Measurements from ENCODE around the gene RPP25L. TPM values are rescaled to one million over a fixed set of nuclear protein-coding genes. Genes with fewer than 3 reads are reported as not detected.
A peak's percentile ranks its signal among the peaks of the same experiment; 100 is the strongest.

Gene RPP25L
- total RNA-seq, 1 donor = 19.2 TPM

GRCh38 chr9:34655394-34655793 is 43.5 kb upstream of the RPP25L start:
- no peaks in the 10 kb centered on the region for H3K79me2 ChIP-seq (ENCODE audit: insufficient read depth, low read length)
- H3K4me3 ChIP-seq (ENCODE audit: insufficient read depth, low read length) = no peak overlapping the region
- H3K4me1 ChIP-seq (ENCODE audit: insufficient read depth, low read length) = peaks cover 40% of the 10 kb centered on the region
- H3K4me2 ChIP-seq (ENCODE audit: insufficient read depth, low read length) = no peak overlapping the region
- H3K27me3 ChIP-seq (ENCODE audit: insufficient read depth, low read length) = no peaks in the 10 kb centered on the region
- no peaks in the 10 kb centered on the region for H3K36me3 ChIP-seq (ENCODE audit: insufficient read depth, low read length)
- H4K20me1 ChIP-seq (ENCODE audit: insufficient read depth, low read length) = no peaks in the 10 kb centered on the region
- no peak for TF ChIP-seq CTCF (IDR thresholded peaks at IDR 0.05; ENCODE audit: extremely low read depth, low read depth, low read length)
- DNase-seq (ENCODE audit: insufficient read length, low spot score, missing footprints) = no peak
- H3K9me3 ChIP-seq (ENCODE audit: low read depth, low read length) = no peaks in the 10 kb centered on the region
- no peak overlapping the region for H3K27ac ChIP-seq (ENCODE audit: low read depth, low read length)
- H2AFZ ChIP-seq (ENCODE audit: low read length) = no peak overlapping the region

GRCh38 chr9:34654323-34655051 is 42.6 kb upstream of the RPP25L start:
- Histone ChIP-seq H2AFZ (ENCODE audit: low read length) (no peak overlapping the region), H4K20me1 (ENCODE audit: insufficient read depth, low read length) (no peaks in the 10 kb centered on the region), H3K4me3 (ENCODE audit: insufficient read depth, low read length) (no peak overlapping the region), H3K36me3 (ENCODE audit: insufficient read depth, low read length) (peaks cover 4% of the 10 kb centered on the region), H3K27ac (ENCODE audit: low read depth, low read length) (no peak overlapping the region), H3K9me3 (ENCODE audit: low read depth, low read length) (no peaks in the 10 kb centered on the region), H3K4me1 (ENCODE audit: insufficient read depth, low read length) (peaks cover 40% of the 10 kb centered on the region), H3K27me3 (ENCODE audit: insufficient read depth, low read length) (no peaks in the 10 kb centered on the region), H3K79me2 (ENCODE audit: insufficient read depth, low read length) (no peaks in the 10 kb centered on the region), H3K4me2 (ENCODE audit: insufficient read depth, low read length) (no peak overlapping the region)
- no peak for TF ChIP-seq CTCF (IDR thresholded peaks at IDR 0.05; ENCODE audit: extremely low read depth, low read depth, low read length)
- DNase-seq (ENCODE audit: insufficient read length, low spot score, missing footprints) = peak; percentile 90

- Histone ChIP-seq H3K27ac (ENCODE audit: low read depth, low read length) (peak overlapping the region; percentile 64), H3K36me3 (ENCODE audit: insufficient read depth, low read length) (peaks cover 15% of the 10 kb centered on the region), H4K20me1 (ENCODE audit: insufficient read depth, low read length) (peaks cover 1% of the 10 kb centered on the region), H3K27me3 (ENCODE audit: insufficient read depth, low read length) (no peaks in the 10 kb centered on the region), H3K4me1 (ENCODE audit: insufficient read depth, low read length) (peaks cover 40% of the 10 kb centered on the region), H2AFZ (ENCODE audit: low read length) (peak overlapping the region; percentile 11), H3K79me2 (ENCODE audit: insufficient read depth, low read length) (peaks cover 4% of the 10 kb centered on the region), H3K4me3 (ENCODE audit: insufficient read depth, low read length) (peak overlapping the region; percentile 69), H3K4me2 (ENCODE audit: insufficient read depth, low read length) (peak overlapping the region; percentile 98), H3K9me3 (ENCODE audit: low read depth, low read length) (no peaks in the 10 kb centered on the region)
- no peak for TF ChIP-seq CTCF (IDR thresholded peaks at IDR 0.05; ENCODE audit: extremely low read depth, low read depth, low read length)
- peak; percentile 90 for DNase-seq (ENCODE audit: insufficient read length, low spot score, missing footprints)
Observed at GRCh38 chr9:34653151-34654072, 41.5 kb upstream of the RPP25L start.

- Histone ChIP-seq H3K79me2 (ENCODE audit: insufficient read depth, low read length) (peaks cover 12% of the 10 kb centered on the region), H3K36me3 (ENCODE audit: insufficient read depth, low read length) (peaks cover 21% of the 10 kb centered on the region), H3K4me2 (ENCODE audit: insufficient read depth, low read length) (peak overlapping the region; percentile 98), H3K4me1 (ENCODE audit: insufficient read depth, low read length) (peaks cover 44% of the 10 kb centered on the region), H3K9me3 (ENCODE audit: low read depth, low read length) (no peaks in the 10 kb centered on the region), H3K27ac (ENCODE audit: low read depth, low read length) (peak overlapping the region; percentile 64), H3K27me3 (ENCODE audit: insufficient read depth, low read length) (no peaks in the 10 kb centered on the region), H4K20me1 (ENCODE audit: insufficient read depth, low read length) (peaks cover 8% of the 10 kb centered on the region), H2AFZ (ENCODE audit: low read length) (peak overlapping the region; percentile 57), H3K4me3 (ENCODE audit: insufficient read depth, low read length) (peak overlapping the region; percentile 69)
- DNase-seq (ENCODE audit: insufficient read length, low spot score, missing footprints) = no peak
- TF ChIP-seq CTCF (IDR thresholded peaks at IDR 0.05; ENCODE audit: extremely low read depth, low read depth, low read length) = no peak
Observed at GRCh38 chr9:34652602-34653000, 40.7 kb upstream of the RPP25L start.
